ENCODE measurements around the gene EIF4G2.

DNA sequence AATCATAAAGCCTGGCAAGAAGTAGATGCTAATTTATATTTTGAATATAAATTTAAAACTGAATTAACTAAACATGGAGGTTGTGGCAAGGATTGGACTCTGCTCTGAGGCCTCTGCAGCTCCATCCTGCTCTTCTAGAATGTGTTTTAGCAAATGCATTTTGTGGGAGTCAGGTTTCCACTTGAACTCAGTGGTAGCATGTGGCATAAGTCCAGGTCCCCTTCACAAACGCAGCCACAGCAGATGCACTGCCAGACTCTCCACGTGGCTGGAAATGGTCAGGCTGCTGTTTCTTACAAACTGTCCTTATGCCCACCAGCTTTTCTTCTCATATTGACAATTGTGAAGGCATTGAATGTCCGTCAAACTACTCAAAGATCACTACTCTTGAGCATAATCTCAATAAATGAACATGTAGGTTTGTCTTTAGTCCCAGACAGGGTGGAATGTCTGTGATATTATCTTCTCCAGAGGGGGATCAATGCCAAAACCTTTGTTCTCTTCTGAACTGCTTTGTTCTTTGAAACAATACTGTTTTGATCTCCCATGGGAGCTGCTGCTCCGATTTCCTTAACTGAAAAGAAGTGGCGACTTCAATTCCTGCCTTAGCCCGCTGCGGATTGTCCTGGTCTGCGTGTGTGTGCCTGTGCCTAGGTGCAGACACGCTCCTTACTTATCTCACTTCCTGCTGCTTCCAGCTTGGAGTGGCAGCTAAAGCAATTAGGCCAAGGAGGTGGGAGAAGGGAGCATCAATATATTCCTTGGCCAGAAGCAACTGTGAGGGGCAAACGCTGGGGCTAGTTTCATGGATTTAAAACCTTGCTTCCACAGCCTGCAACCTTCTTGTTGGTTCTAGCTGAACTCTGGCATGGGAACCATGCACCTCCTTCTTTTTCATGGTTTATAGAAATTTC, 24.2 kb downstream of the EIF4G2 start:
- TF ChIP-seq, protein P1, sequence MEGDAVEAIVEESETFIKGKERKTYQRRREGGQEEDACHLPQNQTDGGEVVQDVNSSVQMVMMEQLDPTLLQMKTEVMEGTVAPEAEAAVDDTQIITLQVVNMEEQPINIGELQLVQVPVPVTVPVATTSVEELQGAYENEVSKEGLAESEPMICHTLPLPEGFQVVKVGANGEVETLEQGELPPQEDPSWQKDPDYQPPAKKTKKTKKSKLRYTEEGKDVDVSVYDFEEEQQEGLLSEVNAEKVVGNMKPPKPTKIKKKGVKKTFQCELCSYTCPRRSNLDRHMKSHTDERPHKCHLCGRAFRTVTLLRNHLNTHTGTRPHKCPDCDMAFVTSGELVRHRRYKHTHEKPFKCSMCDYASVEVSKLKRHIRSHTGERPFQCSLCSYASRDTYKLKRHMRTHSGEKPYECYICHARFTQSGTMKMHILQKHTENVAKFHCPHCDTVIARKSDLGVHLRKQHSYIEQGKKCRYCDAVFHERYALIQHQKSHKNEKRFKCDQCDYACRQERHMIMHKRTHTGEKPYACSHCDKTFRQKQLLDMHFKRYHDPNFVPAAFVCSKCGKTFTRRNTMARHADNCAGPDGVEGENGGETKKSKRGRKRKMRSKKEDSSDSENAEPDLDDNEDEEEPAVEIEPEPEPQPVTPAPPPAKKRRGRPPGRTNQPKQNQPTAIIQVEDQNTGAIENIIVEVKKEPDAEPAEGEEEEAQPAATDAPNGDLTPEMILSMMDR (IDR thresholded peaks at IDR 0.05) = no peak
- no peak for TF ChIP-seq EZH2 (IDR thresholded peaks at IDR 0.05)
- TF ChIP-seq EZH2phosphoT487 (IDR thresholded peaks at IDR 0.05) = peak; percentile 41

Data from neural progenitor cell (in vitro differentiated cells).